ENCODE measurements around the gene INTS15. TPM values are rescaled to one million over a fixed set of nuclear protein-coding genes. Genes with fewer than 3 reads are reported as not detected.
A peak's percentile ranks its signal among the peaks of the same experiment; 100 is the strongest.
"Not testable (repeated sequence)": the region's sequence is repeated elsewhere in the genome, so short reads cannot be mapped to it uniquely, and the experiment has no call there.

Gene INTS15
- total RNA-seq, 1 donor from 2014 or later = 7.4 TPM

DNA sequence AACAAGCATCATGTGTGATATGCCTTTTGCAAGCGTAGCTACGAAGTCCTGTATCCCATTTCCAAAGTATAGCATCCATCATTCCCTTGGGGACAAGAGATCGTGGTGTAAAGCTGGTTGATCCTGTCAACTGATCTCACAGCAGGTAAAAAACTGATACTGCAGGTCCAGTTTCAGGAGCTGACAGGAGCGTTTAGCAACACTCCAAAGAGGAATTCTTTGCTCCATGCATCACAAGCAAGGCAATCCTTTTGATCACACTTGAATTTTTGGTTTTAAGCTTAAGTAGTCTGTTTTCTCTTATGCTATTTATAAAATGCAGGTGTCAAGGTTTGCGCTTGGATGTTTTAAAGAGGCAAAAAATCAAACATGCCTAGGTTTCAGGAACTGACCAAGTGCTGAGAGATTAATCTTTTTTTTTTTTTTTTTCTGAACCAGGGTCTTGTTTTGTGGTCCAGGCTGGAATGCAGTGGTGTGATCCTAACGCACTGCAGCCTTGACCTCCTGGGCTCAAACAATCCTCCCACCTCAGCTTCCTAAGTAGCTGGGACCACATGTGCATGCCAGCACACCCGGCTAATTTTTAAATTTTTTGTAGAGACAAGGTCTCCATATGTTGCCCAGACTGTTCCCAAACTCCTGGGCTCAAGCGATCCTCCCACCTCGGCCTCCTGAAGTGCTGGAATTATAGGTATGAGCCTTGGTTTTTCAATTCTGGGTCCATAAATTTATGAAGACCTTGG lies 14.4 kb upstream of the INTS15 start:
- no peaks in the 10 kb centered on the region for H3K27me3 ChIP-seq (ENCODE audit: control insufficient read depth, insufficient read depth, low read length)
- FAIRE-seq = no peak
- peaks cover 1% of the 10 kb centered on the region for H3K36me3 ChIP-seq (ENCODE audit: control insufficient read depth, insufficient read depth, low read length)
- DNase-seq (ENCODE audit: low read depth) = no peak
- H3K4me3 ChIP-seq (ENCODE audit: low read depth, low read length) = no peak overlapping the region
- TF ChIP-seq, protein P1, sequence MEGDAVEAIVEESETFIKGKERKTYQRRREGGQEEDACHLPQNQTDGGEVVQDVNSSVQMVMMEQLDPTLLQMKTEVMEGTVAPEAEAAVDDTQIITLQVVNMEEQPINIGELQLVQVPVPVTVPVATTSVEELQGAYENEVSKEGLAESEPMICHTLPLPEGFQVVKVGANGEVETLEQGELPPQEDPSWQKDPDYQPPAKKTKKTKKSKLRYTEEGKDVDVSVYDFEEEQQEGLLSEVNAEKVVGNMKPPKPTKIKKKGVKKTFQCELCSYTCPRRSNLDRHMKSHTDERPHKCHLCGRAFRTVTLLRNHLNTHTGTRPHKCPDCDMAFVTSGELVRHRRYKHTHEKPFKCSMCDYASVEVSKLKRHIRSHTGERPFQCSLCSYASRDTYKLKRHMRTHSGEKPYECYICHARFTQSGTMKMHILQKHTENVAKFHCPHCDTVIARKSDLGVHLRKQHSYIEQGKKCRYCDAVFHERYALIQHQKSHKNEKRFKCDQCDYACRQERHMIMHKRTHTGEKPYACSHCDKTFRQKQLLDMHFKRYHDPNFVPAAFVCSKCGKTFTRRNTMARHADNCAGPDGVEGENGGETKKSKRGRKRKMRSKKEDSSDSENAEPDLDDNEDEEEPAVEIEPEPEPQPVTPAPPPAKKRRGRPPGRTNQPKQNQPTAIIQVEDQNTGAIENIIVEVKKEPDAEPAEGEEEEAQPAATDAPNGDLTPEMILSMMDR (IDR thresholded peaks at IDR 0.05; ENCODE audit: insufficient read depth, low read length, severe bottlenecking) = no peak

DNA sequence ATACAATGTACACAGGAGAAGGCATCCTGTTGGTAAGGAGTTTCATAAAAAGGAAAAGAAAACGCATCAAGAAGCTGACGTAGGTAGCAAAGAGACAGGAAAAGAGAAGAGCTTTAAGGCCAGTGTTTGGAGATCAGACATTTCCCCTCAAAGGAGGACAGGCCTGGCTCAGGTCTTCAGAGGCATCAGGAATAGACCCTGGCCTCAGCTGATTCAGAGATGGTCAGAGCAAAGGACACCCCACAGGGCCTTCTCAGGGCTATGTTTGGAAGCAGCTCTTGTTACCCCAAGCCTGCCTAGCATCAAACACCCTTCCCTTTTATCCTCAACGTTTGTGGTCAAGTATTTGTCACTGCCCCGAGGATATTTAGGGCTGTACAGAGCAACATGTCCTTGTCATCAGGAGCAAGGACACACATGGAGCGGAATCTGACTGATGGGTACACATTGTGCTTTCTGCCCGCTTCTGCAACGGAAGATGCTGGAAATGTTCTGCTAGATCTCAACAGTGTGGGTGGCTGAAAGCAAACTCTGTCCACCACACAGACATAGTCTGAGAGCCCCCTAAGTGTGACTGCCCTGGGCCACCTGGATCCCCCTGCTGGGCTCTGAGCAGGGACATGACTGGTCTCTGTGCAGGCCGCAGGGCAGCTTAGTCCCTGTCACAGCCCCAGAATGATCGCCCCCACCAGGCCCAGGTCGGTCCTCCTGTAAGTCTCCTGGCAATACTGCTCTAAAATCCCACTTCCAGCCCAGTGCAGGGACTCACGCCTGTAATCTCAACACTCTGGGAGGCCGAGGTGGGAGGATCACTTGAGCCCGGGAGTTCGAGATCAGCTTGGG lies 13.6 kb upstream of the INTS15 start:
- no peak for DNase-seq (ENCODE audit: low read depth)

DNA sequence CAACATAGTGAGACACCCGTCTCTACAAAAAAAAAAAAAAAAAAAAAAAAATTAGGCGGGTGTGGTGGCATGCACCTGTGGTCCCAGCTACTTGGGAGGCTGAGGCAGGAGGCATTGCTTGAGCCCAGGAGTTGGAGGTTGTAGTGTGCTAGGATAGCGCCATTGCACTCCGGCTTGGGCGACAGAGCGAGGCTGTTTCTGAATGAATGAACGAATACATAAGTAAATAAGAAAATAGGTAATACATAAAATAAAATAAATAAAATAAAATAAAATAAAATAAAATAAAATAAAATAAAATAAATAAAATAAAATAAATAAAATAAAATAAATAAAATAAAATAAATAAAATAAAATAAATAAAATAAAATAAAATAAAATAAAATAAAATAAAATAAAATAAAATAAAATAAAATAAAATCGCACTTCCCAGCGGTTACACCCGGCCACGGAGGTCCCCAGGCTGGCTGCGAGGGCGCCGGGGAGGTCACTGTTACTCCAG lies 12.9 kb upstream of the INTS15 start:
- not testable (repeated sequence) for H3K36me3 ChIP-seq (ENCODE audit: control insufficient read depth, insufficient read depth, low read length); FAIRE-seq

More for the DNA sequence above, 13.6 kb upstream of the INTS15 start:
- Histone ChIP-seq H3K36me3 (ENCODE audit: control insufficient read depth, insufficient read depth, low read length) (peaks cover 2% of the 10 kb centered on the region), H3K27me3 (ENCODE audit: control insufficient read depth, insufficient read depth, low read length) (no peaks in the 10 kb centered on the region), H3K4me3 (ENCODE audit: low read depth, low read length) (peak overlapping the region; percentile 69)
- TF ChIP-seq, protein P1 (IDR thresholded peaks at IDR 0.05; ENCODE audit: insufficient read depth, low read length, severe bottlenecking) = no peak
- FAIRE-seq = no peak

DNA sequence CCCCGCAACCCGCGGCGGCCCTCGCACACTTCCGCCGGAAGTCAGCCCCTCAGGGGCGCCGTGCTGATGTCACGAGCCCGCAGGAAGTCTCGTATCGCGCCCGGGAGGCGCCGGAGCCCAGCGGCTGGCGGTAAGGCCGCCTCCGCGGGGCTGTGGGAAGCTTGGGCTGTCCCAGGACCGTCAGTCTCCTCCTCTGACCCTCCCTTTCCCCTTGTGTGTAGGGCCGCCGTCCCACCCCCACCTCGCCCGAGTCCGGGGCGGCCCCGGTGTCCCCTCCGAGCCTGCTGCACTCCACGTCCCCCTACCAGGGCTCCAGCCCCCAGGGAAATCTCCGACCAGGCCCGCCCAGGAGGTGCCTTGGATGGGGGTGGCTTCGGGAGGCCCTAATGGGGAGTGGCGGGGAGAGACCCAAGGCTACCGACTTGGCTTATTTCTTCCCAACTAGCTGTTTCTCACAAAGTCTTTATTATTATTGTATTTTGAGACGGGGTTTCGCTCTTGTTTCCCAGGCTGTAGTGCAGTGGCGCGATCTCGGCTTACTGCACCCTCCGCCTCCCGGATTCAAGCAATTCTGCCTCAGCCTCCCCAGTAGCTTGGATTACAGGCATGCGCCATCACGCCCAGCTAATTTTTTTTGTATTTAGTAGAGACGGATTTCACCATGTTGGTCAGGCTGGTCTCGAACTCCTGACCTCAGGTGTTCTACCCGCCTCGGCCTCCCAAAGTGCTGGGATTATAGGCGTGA lies 12.3 kb upstream of the INTS15 start, which contains the start of gene ZDHHC4:
TSS of gene ZDHHC4 (plus strand) at position 86 of the 745 bp plus-strand sequence. CDS start 3,108 bp downstream, outside the sequence.
- DNase-seq (ENCODE audit: low read depth) = peak; percentile 68

More for the DNA sequence above, 12.9 kb upstream of the INTS15 start:
- DNase-seq (ENCODE audit: low read depth); H3K27me3 ChIP-seq (ENCODE audit: control insufficient read depth, insufficient read depth, low read length): not testable (repeated sequence)
- peak overlapping the region; percentile 69 for H3K4me3 ChIP-seq (ENCODE audit: low read depth, low read length)

DNA sequence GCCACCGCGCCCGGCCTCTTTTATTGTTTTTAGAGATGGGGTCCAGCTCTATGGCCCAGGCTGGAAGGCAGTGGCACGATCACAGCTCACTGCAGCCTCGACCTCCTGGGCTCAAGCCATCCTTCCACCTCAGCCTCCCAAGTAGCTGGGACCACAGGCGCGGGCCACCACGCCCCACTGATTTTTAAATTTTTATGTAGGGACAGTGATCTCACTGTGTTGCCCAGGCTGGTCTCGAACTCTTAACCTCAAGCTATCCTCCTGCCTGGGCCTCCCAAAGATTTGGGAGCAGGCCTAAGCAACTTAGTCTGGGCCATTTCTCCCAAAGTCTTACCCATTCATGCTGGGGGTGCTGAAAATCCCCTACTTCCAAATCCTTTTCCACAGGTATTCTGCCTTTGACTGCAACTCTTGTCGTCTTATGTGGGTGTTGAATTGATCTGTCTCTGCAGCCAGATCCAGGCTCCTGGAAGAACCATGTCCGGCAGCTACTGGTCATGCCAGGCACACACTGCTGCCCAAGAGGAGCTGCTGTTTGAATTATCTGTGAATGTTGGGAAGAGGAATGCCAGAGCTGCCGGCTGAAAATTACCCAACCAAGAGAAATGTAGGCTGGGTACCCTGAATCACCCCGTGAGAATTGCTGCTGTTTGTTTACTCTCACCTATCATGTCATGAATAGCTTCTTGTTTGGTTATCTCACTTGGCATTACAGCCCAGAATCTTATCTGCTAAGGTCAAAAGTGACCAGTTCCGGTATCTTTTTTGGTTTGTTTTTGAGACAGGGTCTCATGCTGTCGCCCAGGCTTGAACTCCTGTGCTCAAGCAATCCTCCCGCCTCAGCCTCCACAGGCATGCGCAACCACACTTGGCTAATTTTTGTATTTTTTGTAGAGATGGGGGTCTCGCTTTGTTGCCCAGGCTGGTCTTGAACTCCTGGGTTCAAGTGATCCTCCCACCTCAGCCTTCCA lies 11.4 kb upstream of the INTS15 start:
- DNase-seq (ENCODE audit: low read depth) = peak; percentile 52

More for the DNA sequence above, 12.3 kb upstream of the INTS15 start, which contains the start of gene ZDHHC4:
- TF ChIP-seq, protein P1 (IDR thresholded peaks at IDR 0.05; ENCODE audit: insufficient read depth, low read length, severe bottlenecking) = no peak
- no peak for FAIRE-seq
- Histone ChIP-seq H3K27me3 (ENCODE audit: control insufficient read depth, insufficient read depth, low read length) (no peaks in the 10 kb centered on the region), H3K36me3 (ENCODE audit: control insufficient read depth, insufficient read depth, low read length) (peaks cover 5% of the 10 kb centered on the region), H3K4me3 (ENCODE audit: low read depth, low read length) (peak within 1 kb of the TSS; percentile 69)

More for the DNA sequence above, 11.4 kb upstream of the INTS15 start:
- no peak for FAIRE-seq
- TF ChIP-seq, protein P1 (IDR thresholded peaks at IDR 0.05; ENCODE audit: insufficient read depth, low read length, severe bottlenecking) = no peak
- no peak overlapping the region for H3K4me3 ChIP-seq (ENCODE audit: low read depth, low read length)
- H3K36me3 ChIP-seq (ENCODE audit: control insufficient read depth, insufficient read depth, low read length) = peaks cover 7% of the 10 kb centered on the region
- H3K27me3 ChIP-seq (ENCODE audit: control insufficient read depth, insufficient read depth, low read length) = no peaks in the 10 kb centered on the region

Measured in bronchial epithelial cell (primary cell).